ENCODE results near the gene ARMC9.

Gene ARMC9

GRCh38 chr2:231245249-231246094, 47.0 kb downstream of the ARMC9 start (continued):
- TF ChIP-seq, protein P1, sequence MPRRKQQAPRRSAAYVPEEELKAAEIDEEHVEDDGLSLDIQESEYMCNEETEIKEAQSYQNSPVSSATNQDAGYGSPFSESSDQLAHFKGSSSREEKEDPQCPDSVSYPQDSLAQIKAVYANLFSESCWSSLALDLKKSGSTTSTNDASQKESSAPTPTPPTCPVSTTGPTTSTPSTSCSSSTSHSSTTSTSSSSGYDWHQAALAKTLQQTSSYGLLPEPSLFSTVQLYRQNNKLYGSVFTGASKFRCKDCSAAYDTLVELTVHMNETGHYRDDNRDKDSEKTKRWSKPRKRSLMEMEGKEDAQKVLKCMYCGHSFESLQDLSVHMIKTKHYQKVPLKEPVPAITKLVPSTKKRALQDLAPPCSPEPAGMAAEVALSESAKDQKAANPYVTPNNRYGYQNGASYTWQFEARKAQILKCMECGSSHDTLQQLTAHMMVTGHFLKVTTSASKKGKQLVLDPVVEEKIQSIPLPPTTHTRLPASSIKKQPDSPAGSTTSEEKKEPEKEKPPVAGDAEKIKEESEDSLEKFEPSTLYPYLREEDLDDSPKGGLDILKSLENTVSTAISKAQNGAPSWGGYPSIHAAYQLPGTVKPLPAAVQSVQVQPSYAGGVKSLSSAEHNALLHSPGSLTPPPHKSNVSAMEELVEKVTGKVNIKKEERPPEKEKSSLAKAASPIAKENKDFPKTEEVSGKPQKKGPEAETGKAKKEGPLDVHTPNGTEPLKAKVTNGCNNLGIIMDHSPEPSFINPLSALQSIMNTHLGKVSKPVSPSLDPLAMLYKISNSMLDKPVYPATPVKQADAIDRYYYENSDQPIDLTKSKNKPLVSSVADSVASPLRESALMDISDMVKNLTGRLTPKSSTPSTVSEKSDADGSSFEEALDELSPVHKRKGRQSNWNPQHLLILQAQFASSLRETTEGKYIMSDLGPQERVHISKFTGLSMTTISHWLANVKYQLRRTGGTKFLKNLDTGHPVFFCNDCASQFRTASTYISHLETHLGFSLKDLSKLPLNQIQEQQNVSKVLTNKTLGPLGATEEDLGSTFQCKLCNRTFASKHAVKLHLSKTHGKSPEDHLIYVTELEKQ (tag by site-specific recombination; IDR thresholded peaks at IDR 0.05; ENCODE audit: borderline replicate concordance), result no peak
- TF ChIP-seq ZNF350 (tag by site-specific recombination; IDR thresholded peaks at IDR 0.05) (no peak), ZNF677 (tag by site-specific recombination; IDR thresholded peaks at IDR 0.05) (no peak), ZSCAN23 (tag by site-specific recombination; IDR thresholded peaks at IDR 0.05) (no peak), ZNF792 (tag by site-specific recombination; IDR thresholded peaks at IDR 0.05) (no peak), ZNF10 (tag by site-specific recombination; IDR thresholded peaks at IDR 0.05) (no peak), ZNF549 (tag by site-specific recombination; IDR thresholded peaks at IDR 0.05) (no peak), ZNF133 (tag by site-specific recombination; IDR thresholded peaks at IDR 0.05) (no peak), ZBTB7A (tag by site-specific recombination; IDR thresholded peaks at IDR 0.05; ENCODE audit: low read depth) (no peak), REPIN1 (tag by site-specific recombination; IDR thresholded peaks at IDR 0.05; ENCODE audit: low read depth) (no peak), KLF1 (tag by site-specific recombination; IDR thresholded peaks at IDR 0.05) (no peak), EGR2 (tag by site-specific recombination; IDR thresholded peaks at IDR 0.05; ENCODE audit: low read depth) (peak; percentile 73), ZFP3 (tag by site-specific recombination; IDR thresholded peaks at IDR 0.05; ENCODE audit: low read depth) (no peak), ZNF544 (tag by site-specific recombination; IDR thresholded peaks at IDR 0.05) (no peak), ZNF37A (tag by site-specific recombination; IDR thresholded peaks at IDR 0.05) (no peak), KLF8 (tag by site-specific recombination; IDR thresholded peaks at IDR 0.05) (no peak), SALL2 (tag by site-specific recombination; IDR thresholded peaks at IDR 0.05; ENCODE audit: borderline replicate concordance) (no peak), RBAK (tag by site-specific recombination; IDR thresholded peaks at IDR 0.05) (no peak), SETDB1 (IDR thresholded peaks at IDR 0.05; ENCODE audit: insufficient read length, low read length) (no peak), ZNF791 (tag by site-specific recombination; IDR thresholded peaks at IDR 0.05) (no peak), ZXDB (tag by site-specific recombination; IDR thresholded peaks at IDR 0.05) (0 out of 2 replicates have a peak, but pooled peaks have one; percentile 26)
- TF ChIP-seq, protein P2, sequence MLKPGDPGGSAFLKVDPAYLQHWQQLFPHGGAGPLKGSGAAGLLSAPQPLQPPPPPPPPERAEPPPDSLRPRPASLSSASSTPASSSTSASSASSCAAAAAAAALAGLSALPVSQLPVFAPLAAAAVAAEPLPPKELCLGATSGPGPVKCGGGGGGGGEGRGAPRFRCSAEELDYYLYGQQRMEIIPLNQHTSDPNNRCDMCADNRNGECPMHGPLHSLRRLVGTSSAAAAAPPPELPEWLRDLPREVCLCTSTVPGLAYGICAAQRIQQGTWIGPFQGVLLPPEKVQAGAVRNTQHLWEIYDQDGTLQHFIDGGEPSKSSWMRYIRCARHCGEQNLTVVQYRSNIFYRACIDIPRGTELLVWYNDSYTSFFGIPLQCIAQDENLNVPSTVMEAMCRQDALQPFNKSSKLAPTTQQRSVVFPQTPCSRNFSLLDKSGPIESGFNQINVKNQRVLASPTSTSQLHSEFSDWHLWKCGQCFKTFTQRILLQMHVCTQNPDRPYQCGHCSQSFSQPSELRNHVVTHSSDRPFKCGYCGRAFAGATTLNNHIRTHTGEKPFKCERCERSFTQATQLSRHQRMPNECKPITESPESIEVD (tag by site-specific recombination; IDR thresholded peaks at IDR 0.05), result peak; percentile 49; the same call in 1 of the 2 replicates
- TF ChIP-seq, protein P3, sequence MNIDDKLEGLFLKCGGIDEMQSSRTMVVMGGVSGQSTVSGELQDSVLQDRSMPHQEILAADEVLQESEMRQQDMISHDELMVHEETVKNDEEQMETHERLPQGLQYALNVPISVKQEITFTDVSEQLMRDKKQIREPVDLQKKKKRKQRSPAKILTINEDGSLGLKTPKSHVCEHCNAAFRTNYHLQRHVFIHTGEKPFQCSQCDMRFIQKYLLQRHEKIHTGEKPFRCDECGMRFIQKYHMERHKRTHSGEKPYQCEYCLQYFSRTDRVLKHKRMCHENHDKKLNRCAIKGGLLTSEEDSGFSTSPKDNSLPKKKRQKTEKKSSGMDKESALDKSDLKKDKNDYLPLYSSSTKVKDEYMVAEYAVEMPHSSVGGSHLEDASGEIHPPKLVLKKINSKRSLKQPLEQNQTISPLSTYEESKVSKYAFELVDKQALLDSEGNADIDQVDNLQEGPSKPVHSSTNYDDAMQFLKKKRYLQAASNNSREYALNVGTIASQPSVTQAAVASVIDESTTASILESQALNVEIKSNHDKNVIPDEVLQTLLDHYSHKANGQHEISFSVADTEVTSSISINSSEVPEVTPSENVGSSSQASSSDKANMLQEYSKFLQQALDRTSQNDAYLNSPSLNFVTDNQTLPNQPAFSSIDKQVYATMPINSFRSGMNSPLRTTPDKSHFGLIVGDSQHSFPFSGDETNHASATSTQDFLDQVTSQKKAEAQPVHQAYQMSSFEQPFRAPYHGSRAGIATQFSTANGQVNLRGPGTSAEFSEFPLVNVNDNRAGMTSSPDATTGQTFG (tag by site-specific recombination; IDR thresholded peaks at IDR 0.05; ENCODE audit: borderline replicate concordance), result no peak
- TF ChIP-seq, protein P4, sequence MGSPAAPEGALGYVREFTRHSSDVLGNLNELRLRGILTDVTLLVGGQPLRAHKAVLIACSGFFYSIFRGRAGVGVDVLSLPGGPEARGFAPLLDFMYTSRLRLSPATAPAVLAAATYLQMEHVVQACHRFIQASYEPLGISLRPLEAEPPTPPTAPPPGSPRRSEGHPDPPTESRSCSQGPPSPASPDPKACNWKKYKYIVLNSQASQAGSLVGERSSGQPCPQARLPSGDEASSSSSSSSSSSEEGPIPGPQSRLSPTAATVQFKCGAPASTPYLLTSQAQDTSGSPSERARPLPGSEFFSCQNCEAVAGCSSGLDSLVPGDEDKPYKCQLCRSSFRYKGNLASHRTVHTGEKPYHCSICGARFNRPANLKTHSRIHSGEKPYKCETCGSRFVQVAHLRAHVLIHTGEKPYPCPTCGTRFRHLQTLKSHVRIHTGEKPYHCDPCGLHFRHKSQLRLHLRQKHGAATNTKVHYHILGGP (tag by site-specific recombination; IDR thresholded peaks at IDR 0.05), result peak; percentile 77
- TF ChIP-seq, protein P5, sequence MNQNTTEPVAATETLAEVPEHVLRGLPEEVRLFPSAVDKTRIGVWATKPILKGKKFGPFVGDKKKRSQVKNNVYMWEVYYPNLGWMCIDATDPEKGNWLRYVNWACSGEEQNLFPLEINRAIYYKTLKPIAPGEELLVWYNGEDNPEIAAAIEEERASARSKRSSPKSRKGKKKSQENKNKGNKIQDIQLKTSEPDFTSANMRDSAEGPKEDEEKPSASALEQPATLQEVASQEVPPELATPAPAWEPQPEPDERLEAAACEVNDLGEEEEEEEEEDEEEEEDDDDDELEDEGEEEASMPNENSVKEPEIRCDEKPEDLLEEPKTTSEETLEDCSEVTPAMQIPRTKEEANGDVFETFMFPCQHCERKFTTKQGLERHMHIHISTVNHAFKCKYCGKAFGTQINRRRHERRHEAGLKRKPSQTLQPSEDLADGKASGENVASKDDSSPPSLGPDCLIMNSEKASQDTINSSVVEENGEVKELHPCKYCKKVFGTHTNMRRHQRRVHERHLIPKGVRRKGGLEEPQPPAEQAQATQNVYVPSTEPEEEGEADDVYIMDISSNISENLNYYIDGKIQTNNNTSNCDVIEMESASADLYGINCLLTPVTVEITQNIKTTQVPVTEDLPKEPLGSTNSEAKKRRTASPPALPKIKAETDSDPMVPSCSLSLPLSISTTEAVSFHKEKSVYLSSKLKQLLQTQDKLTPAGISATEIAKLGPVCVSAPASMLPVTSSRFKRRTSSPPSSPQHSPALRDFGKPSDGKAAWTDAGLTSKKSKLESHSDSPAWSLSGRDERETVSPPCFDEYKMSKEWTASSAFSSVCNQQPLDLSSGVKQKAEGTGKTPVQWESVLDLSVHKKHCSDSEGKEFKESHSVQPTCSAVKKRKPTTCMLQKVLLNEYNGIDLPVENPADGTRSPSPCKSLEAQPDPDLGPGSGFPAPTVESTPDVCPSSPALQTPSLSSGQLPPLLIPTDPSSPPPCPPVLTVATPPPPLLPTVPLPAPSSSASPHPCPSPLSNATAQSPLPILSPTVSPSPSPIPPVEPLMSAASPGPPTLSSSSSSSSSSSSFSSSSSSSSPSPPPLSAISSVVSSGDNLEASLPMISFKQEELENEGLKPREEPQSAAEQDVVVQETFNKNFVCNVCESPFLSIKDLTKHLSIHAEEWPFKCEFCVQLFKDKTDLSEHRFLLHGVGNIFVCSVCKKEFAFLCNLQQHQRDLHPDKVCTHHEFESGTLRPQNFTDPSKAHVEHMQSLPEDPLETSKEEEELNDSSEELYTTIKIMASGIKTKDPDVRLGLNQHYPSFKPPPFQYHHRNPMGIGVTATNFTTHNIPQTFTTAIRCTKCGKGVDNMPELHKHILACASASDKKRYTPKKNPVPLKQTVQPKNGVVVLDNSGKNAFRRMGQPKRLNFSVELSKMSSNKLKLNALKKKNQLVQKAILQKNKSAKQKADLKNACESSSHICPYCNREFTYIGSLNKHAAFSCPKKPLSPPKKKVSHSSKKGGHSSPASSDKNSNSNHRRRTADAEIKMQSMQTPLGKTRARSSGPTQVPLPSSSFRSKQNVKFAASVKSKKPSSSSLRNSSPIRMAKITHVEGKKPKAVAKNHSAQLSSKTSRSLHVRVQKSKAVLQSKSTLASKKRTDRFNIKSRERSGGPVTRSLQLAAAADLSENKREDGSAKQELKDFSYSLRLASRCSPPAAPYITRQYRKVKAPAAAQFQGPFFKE (tag by site-specific recombination; IDR thresholded peaks at IDR 0.05; ENCODE audit: borderline replicate concordance), result no peak
